ENCODE results near the gene SNIP1. TPM values are rescaled to one million over a fixed set of nuclear protein-coding genes. Genes with fewer than 3 reads are reported as not detected.
"Not testable (repeated sequence)": the region's sequence is repeated elsewhere in the genome, so short reads cannot be mapped to it uniquely, and the experiment has no call there.

SNIP1 gene
- polyA plus RNA-seq, 4 donors, result 12.2 to 14.8 (median 14.3) TPM

GRCh38 chr1:37559957-37560379 is 5.9 kb upstream of the SNIP1 start:
- DNase-seq (ENCODE audit: low read depth in 4 of 4, low spot score in 3 of 4), result not testable (repeated sequence)

- no peak for DNase-seq (ENCODE audit: low read depth in 4 of 4, low spot score in 3 of 4)
These were observed 5.0 kb upstream of the SNIP1 start for GRCh38 chr1:37559080-37559479.

- DNase-seq (ENCODE audit: low read depth in 4 of 4, low spot score in 3 of 4), result no peak
These were observed 4.3 kb upstream of the SNIP1 start for GRCh38 chr1:37558411-37558810.

- DNase-seq (ENCODE audit: low read depth in 4 of 4, low spot score in 3 of 4), result no peak
These were observed 3.3 kb upstream of the SNIP1 start for GRCh38 chr1:37557402-37557801.

GRCh38 chr1:37556712-37557196 is 2.7 kb upstream of the SNIP1 start, which contains the start of gene DNALI1:
DNALI1 (plus strand) TSS chr1:37556940; CDS start chr1:37556995, 55 bp downstream.
- DNase-seq (ENCODE audit: low read depth in 4 of 4, low spot score in 3 of 4), result peak; percentile 73 to 86 (median 76)

- no peak for DNase-seq (ENCODE audit: low read depth in 4 of 4, low spot score in 3 of 4)
These were observed 531 bp downstream of the SNIP1 start for GRCh38 chr1:37553598-37553926.

GRCh38 chr1:37549341-37549740 is 4.8 kb downstream of the SNIP1 start:
- DNase-seq (ENCODE audit: low read depth in 4 of 4, low spot score in 3 of 4), result no peak

GRCh38 chr1:37545019-37545418 is 9.1 kb downstream of the SNIP1 start:
- DNase-seq (ENCODE audit: low read depth in 4 of 4, low spot score in 3 of 4), result no peak

GRCh38 chr1:37544530-37544929 is 9.6 kb downstream of the SNIP1 start:
- DNase-seq (ENCODE audit: low read depth in 4 of 4, low spot score in 3 of 4), result no peak

- no peak for DNase-seq (ENCODE audit: low read depth in 4 of 4, low spot score in 3 of 4)
These were observed 13.9 kb downstream of the SNIP1 start for GRCh38 chr1:37540036-37540785.

- DNase-seq (ENCODE audit: low read depth in 4 of 4, low spot score in 3 of 4), result not testable (repeated sequence)
These were observed 14.9 kb downstream of the SNIP1 start for GRCh38 chr1:37539154-37539553.

GRCh38 chr1:37537378-37537777 is 16.7 kb downstream of the SNIP1 start:
- DNase-seq (ENCODE audit: low read depth in 4 of 4, low spot score in 3 of 4), result no peak

GRCh38 chr1:37533317-37534093 is 20.6 kb downstream of the SNIP1 start:
- DNase-seq (ENCODE audit: low read depth in 4 of 4, low spot score in 3 of 4), result no peak

GRCh38 chr1:37532418-37533156 is 21.5 kb downstream of the SNIP1 start:
- not testable (repeated sequence) for DNase-seq (ENCODE audit: low read depth in 4 of 4, low spot score in 3 of 4)

- DNase-seq (ENCODE audit: low read depth in 4 of 4, low spot score in 3 of 4), result not testable (repeated sequence)
These were observed 24.2 kb downstream of the SNIP1 start for GRCh38 chr1:37529888-37530287.

GRCh38 chr1:37519613-37520012 is 34.5 kb downstream of the SNIP1 start:
- DNase-seq (ENCODE audit: low read depth in 4 of 4, low spot score in 3 of 4), result no peak

GRCh38 chr1:37518929-37519328 is 35.2 kb downstream of the SNIP1 start:
- DNase-seq (ENCODE audit: low read depth in 4 of 4, low spot score in 3 of 4), result not testable (repeated sequence)

GRCh38 chr1:37518241-37518640 is 35.9 kb downstream of the SNIP1 start:
- DNase-seq (ENCODE audit: low read depth in 4 of 4, low spot score in 3 of 4), result not testable (repeated sequence)

GRCh38 chr1:37517569-37517968 is 36.5 kb downstream of the SNIP1 start:
- DNase-seq (ENCODE audit: low read depth in 4 of 4, low spot score in 3 of 4), result no peak

GRCh38 chr1:37515185-37516034 is 38.7 kb downstream of the SNIP1 start:
- peak in 1 of 4 donors; percentile 4 for DNase-seq (ENCODE audit: low read depth in 4 of 4, low spot score in 3 of 4)
